AG09309 (cell line): ENCODE results near the gene ISCA2.
A peak's percentile ranks its signal among the peaks of the same experiment; 100 is the strongest.

Experiments
- DNase-seq: peaks from one replicate; pipeline ENCODE4 v3.0.0-alpha.2; 2010; ENCODE audit warnings: low read depth
- H3K4me3 ChIP-seq: 2 replicates; pipeline ENCODE4 v1.5.1; 2011; ENCODE audit warnings: mild to moderate bottlenecking, low read depth, low read length, moderate library complexity; ENCODE audit not compliant: control insufficient read depth
- CTCF ChIP-seq: IDR thresholded peaks from 2 replicates; pipeline ENCODE4 v1.5.1; 2011; ENCODE audit warnings: mild to moderate bottlenecking, low read depth, low read length, inconsistent platforms; ENCODE audit not compliant: insufficient read depth, control insufficient read depth; ENCODE audit errors: missing control alignments

ISCA2 gene

DNA sequence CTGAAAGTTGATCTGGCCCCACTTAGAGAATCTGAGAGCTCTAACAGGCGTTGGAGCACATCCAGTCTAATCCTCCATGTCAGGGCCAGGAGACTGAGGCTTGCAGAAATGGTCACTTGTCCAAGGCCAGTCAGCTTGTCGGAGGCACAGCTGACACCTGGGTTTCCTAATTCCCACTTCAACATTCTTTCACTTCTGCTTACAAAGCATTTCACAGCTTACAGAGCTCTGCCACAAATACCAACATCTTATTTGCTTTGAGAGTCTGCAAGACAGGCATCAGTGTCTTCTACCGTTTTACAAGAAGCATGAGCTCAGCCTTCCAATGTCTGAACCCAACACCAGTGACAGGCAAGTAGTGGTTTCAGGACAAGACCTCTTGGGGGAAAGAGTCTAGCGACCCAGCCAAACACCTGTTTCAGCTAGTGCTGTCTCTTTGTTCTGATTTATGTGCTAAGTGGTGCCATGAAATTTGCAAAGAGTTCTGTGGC is 31.8 kb downstream of the ISCA2 start:
- no peak for DNase-seq
- no peak for TF ChIP-seq CTCF
- H3K4me3 ChIP-seq = no peak overlapping the region

DNA sequence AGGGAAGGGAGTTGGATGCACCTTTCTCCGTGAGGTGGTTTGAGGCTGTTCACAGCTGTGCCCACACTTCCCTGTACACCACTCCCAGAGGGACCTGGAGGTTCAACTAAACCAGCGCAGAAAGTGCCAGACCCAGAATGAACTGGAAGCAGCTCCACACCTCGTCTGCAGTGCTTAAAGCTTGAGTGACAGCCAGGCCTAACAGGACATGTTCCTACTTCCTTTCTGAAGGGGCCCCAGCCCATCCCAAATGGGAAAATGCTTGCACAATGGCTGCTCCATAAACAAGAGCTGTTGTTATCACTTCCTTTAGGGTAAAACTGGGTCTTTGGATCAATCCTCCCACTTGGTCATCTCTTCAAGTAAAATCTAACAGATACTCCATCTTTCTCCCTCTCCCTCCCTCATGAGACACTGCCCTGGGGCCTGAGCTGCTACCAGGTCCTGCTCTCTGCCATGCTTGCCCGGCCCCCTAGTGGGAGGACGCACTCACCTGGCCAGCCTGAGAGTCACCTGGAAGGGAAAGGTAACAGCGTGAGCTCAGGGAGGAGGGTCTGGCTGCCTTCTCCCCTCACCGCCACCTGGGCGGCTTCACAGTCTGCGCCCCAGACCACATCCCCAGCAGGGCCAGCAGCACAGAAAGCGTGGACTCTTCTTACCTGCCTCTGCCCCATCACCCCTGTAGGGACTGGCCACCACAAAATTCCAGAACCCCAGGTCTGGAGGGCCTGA is 33.5 kb downstream of the ISCA2 start:
- no peak for DNase-seq
- TF ChIP-seq CTCF = no peak
- H3K4me3 ChIP-seq = no peak overlapping the region

DNA sequence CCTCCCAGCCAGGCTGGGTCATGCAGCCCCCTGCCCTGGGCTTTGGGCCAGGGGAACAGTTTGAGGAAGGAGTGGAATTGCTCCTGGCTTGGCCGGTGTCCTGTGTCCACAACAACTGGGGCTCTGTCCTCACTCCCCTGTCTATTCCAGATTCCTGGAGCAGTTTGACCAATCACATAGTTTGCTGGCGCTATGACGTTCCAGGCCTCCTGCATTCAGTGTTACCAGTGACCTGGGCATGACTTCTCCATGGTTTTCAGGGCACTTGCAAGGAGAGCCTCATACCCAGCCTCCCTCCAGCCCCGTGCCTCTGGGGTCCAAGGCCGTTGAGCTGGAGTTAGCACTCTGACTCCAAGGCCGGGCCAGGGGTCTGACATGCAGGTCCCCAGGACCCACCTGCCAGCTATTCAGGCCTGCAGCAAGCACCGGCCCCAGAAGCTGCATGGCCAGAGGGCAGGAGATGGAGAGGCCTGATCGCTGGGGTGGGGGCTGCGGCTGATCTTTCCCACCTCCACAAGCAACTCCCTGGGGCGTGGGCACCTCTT is 34.2 kb downstream of the ISCA2 start:
- H3K4me3 ChIP-seq = no peak overlapping the region
- TF ChIP-seq CTCF = no peak
- DNase-seq = no peak

GRCh38 chr14:74528406-74528805 is 34.8 kb downstream of the ISCA2 start:
- no peak for TF ChIP-seq CTCF
- H3K4me3 ChIP-seq = no peak overlapping the region
- DNase-seq = no peak

DNA sequence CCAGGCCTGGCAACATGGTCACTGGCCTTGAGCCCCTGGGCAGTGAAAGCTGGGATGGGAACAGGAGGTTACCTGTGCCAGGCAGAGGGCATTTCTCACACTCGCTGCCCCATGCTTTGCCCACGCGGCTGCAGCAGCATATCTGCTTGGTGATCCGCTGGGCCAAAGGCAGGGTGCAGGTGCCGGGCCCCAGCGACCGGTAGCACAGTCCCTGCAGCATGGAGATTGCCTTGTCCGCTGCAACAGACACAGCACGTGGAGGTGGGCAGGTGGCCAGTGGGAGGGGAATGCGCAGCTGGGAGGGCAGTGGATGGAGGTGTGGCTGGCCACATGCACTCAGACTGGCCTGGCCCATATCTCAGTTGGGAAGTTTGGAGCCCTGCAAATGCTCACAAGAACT is 35.3 kb downstream of the ISCA2 start:
- no peak overlapping the region for H3K4me3 ChIP-seq
- no peak for TF ChIP-seq CTCF
- DNase-seq = no peak

DNA sequence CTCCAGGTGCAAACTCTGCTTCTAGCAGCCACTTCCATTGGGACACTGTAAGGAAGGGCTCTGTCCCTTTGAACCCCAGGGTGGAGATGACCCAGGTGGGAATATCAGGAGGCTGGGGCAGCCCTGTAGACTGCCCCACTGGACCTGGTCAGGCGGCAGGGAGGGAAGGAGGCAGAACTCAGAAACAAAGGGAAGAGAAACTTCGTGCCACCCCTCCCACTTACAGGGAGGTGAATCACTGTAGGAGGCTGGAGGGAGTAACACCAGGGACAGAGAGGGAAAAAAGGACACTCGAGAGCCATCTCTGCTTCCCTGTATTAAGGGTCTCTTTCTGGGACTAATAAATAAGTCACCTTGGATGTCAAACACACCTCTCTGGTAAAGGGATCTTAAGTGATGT is 37.4 kb downstream of the ISCA2 start:
- no peak overlapping the region for H3K4me3 ChIP-seq
- TF ChIP-seq CTCF = no peak
- DNase-seq = no peak

DNA sequence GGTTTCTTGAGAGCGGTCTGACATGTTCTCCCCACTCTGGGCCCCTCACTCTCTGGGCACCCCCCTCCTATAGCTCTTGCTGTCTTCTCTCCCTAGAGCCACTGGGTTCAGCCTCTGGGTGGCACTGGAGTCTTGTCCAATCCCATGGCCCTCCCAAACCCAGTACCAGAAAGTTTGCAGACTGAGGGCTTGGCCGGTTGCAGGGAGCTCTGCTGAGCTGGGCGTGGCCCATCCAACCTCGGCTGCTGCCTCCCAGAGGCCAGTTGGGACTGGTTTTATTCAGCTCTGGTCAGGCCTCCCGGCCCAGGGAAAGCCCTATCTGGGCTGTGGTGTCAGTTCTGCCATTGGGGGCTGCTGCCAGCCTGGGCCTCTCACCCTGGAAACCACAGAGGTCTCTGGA is 37.9 kb downstream of the ISCA2 start:
- H3K4me3 ChIP-seq = no peak overlapping the region
- TF ChIP-seq CTCF = peak; percentile 39
- DNase-seq = no peak
